Fibroblast of villous mesenchyme (primary cell): ENCODE results near the gene RSPO4. TPM values are rescaled to one million over a fixed set of nuclear protein-coding genes. Genes with fewer than 3 reads are reported as not detected.

ENCODE experiments used
- DNase-seq: peaks from one replicate; pipeline ENCODE4 v3.0.0-alpha.2; 2010; ENCODE audit warnings: low read depth
- H3K4me3 ChIP-seq: 2 replicates; pipeline ENCODE4 v1.5.1; 2011; ENCODE audit warnings: low read depth, mild to moderate bottlenecking, low read length
- CTCF ChIP-seq: IDR thresholded peaks from 2 replicates; pipeline ENCODE4 v1.5.1; 2012; ENCODE audit warnings: low read depth, mild to moderate bottlenecking, low read length; ENCODE audit not compliant: insufficient read depth
- total RNA-seq: library from RNA; depleted of rRNA; stranded (reverse); fragments of >200 nt; gene quantifications from 2 replicates; pipeline ENCODE4 v1.2.3, GENCODE V29; 2012

RSPO4 gene
- total RNA-seq, 1 donor, result not detected

GRCh38 chr20:957544-957943 is 44.6 kb downstream of the RSPO4 start:
- TF ChIP-seq CTCF, result no peak
- no peak for DNase-seq

GRCh38 chr20:956330-956951 is 45.7 kb downstream of the RSPO4 start:
- peak; percentile 52 for DNase-seq
- peak; percentile 98 for TF ChIP-seq CTCF
- no peak overlapping the region for H3K4me3 ChIP-seq

More at GRCh38 chr20:957544-957943, 44.6 kb downstream of the RSPO4 start:
- no peak overlapping the region for H3K4me3 ChIP-seq

- TF ChIP-seq CTCF, result no peak
- no peak overlapping the region for H3K4me3 ChIP-seq
Measured at GRCh38 chr20:955656-956055, 46.5 kb downstream of the RSPO4 start.

GRCh38 chr20:955111-955510 is 47.0 kb downstream of the RSPO4 start:
- TF ChIP-seq CTCF, result no peak
- H3K4me3 ChIP-seq, result no peak overlapping the region
- no peak for DNase-seq

More at GRCh38 chr20:955656-956055, 46.5 kb downstream of the RSPO4 start:
- no peak for DNase-seq

DNA sequence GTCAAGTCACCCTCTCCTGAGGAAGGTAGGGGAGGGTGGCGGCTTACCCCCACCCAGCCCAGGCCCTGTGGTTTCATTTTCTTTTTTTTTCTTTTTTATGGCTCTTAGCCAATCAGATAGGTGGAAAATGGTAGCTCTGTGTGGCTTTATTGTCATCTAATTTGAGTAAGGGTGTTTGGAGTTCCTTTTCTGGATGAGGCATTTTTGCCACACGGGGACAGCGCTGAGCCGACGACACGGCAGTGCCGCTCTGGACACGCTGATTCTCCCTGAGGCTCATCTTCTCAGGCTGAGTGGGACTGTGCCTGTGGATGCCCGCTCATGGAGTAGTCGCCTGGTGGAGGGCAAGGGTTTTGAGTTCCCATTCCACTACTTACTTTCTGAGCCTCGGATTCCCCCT is 48.4 kb downstream of the RSPO4 start:
- peak; percentile 41 for TF ChIP-seq CTCF
- no peak overlapping the region for H3K4me3 ChIP-seq
- no peak for DNase-seq

GRCh38 chr20:952196-952795 is 49.8 kb downstream of the RSPO4 start:
- no peak overlapping the region for H3K4me3 ChIP-seq
- no peak for DNase-seq
- TF ChIP-seq CTCF, result no peak
